HG02571 (cell line): ENCODE data around the gene CASP3.
"Not testable (repeated sequence)": the region's sequence is repeated elsewhere in the genome, so short reads cannot be mapped to it uniquely, and the experiment has no call there.

ENCODE experiments used
- ATAC-seq: cut with Tn5 transposase; IDR thresholded peaks from one replicate; pipeline ENCODE4 v1.9.1; 2021; ENCODE audit warnings: mild to moderate bottlenecking, moderate library complexity; ENCODE audit not compliant: unreplicated experiment

The CASP3 gene

DNA sequence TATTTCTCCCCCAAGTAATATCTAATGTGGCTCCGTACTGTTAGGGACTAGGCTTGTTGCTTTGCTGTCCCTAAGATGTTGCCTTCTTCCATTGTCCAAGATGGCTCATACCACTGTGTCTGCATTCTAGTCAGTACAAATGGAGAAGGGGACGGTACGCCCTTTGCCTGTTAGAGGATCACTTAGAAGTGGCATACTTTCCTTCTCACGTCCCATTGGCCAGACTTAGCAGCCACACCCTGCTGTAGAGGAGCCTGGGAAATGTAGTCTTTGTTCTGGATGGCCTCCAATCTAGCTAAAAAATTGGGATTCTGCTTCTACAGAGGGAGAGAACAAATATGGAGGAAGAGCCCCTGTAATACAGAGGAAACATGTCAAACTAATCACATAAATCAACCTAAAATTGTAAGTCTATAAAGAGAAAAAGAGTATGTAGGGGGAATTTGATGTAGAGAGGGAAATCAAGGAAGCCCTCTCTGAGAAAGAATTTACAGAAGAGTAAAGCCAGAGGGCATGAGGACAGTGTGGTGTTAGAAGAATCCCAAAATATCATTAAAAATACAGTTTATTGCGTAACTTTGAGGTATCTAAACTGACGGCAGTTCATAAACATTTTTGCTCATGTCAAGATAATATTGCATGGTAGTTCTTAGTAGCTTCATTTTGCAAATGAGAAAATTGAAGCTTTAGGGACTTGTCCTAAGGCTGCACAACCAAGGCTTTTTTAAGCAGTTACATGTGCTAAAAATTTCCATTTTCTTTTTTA is 15.4 kb upstream of the CASP3 start:
- no peak for ATAC-seq

DNA sequence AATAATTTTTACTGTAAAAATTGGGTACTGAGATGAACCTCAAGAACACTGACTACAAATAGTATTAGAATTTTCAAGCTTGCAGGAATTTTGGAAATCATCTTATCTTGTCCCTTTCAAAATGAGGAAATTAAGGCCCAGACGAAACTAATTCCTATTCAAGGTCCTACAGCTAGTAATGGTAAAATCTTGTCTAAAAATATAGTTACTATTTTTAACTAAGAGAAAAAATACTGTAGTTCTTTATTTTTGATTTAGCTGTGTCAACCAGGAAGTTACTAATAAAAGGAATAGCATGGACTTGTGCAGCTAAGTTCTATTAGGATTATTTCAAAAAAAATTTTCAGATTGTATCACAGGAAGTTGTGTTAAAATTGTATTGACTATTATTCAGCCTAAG is 13.0 kb upstream of the CASP3 start:
- ATAC-seq: no peak

DNA sequence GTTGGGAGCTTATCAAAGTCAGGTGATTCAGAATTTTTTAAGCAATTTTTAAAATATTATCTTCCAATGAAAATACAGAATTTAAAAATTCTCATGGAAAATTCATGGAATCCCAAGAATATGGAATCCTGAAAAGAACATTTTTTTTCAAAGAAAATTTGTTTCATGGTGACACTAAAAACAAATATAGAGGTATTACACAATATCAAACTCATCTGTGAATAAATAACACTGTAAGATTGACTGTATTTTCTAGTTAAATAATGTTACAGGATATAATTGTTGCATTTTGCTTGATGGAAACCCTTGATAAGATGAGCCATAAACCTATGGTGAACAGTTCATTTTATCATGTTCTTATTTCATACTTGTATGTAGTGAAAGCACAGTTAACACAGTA is 11.7 kb upstream of the CASP3 start:
- ATAC-seq: no peak

DNA sequence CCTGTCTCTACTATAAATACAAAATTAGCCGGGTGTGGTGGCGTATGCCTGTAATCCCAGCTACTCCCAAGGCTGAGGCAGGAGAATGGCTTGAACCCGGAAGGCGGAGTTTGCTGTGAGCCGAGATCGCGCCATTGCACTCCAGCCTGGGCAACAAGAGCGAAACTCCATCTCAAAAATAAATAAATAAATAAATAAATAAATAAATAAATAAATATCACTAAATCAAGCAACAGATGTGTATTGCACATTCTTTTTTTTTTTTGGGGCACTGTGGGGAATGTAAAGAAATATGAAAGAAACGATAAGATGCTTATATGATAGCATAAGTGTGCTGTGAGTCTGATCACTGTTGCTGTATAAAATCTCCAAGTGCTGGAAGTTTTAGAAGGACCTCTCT is 8.6 kb upstream of the CASP3 start:
- not testable (repeated sequence) for ATAC-seq

DNA sequence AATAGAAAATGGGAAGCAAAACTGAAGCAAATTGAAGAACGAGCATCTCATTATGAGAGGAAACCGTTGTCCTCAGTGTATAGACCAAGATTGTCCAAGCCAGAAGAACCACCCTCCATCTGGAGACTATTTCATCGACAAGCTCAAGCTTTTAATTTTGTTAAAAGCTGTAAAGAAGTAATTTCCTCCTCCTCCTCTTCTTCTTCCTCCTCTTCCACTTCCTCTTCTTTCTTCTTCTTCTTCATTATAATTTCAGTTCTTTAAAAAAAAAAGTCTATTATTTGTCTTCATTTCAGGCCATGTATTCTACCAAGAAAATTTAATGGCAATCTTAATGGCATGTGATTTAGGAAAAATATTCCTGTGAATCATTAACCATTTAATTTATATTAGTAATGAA is 7.9 kb upstream of the CASP3 start:
- ATAC-seq: no peak

DNA sequence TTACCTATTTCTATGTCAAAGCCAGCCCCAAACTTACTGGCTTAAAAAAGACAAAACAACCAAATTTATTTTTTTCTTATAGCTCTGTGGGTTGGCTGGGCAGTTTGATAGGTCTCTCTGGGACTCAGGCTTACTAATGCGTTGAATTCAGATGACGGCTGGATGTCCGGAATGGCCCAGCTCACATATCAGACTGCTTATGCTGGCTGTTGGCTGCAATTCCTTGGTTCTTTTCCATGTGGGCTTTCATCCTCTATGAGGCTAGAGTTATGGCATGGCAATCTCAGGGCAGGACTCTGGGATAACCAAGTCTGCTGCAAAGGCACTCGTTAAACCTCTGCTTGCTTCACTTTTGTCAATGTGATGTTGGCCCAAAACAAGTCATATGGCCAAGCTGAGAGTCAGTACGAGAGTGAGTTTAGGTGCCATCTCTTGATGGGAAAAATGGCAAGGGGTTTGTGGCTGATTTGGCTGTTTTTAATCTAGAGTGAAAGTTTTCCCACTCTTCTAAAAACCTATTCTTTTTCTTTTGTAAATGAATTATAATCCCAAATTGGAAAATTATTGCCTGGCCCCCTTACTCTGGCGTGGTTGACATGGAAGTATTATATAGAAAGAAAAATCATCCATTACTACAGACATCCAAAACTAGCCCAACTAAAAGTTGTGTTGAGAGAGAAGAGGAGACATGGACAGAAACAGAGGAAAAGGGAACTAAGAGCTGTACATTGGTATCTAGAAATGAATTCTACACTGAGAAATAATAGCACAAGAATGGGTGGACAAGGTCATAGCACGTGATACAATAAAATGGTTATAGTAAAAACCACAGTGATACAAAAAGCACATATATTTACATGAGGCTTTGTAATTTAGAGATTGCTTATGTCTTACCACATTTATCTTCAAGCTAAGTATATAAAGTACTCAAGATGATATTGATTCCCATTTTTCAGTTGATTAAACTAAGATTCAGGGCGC is 6.9 kb upstream of the CASP3 start:
- ATAC-seq: no peak

DNA sequence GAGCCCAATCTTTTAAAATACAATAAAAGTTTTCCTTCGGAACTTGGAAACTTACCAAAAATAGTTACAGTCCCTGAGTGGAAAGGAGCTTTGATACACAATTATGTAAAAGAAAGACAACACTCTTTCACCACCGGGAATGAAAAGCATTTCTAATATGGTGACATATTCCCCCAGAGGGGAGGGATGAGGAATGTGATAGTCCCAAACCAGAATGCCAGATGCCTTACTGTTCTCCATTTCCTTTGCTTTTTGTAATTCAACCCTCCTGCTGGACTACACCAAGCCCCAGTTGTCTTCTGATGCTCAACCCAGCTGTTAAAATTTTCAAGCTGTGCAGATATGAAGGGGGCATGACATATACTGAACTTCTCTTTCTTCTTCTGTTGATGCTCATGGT is 4.4 kb upstream of the CASP3 start:
- ATAC-seq: no peak

DNA sequence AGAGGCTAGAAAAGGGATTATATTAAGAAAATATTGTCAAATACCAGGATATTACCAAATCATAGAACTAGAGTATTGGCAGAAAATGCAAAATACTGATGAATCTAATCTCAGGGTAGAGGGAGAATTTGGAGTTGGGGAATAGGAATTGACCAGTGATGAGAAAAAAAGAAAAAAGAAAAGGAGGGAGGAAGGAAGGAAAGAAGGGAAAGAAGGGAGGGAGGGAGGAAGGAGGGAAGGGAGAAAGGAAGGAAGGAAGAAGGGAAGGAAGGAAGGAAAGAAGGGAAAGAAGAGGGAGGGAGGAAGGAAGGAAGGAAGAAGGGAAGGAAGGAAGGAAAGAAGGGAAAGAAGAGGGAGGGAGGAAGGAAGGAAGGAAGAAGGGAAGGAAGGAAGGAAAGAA is 3.4 kb upstream of the CASP3 start:
- ATAC-seq: not testable (repeated sequence)

DNA sequence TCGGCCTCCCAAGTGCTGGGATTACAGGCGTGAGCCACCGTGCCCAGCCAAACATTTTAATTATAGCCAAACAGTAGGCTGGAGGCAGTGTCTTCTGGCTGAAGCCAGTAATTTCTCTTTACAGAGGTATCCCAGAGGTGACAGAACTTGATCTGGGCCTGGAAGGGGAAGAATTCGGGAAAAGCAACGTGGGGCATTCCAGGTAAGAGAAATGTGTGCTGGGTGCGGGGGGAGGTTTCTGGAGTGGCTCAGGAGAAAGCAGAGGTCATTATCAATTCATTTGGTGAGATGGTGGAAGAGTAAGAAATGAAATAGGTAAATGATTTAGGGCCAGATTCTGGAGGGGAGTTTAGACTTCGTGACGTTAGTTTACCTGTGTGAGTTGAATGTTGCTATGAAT is 2.7 kb upstream of the CASP3 start:
- no peak for ATAC-seq

DNA sequence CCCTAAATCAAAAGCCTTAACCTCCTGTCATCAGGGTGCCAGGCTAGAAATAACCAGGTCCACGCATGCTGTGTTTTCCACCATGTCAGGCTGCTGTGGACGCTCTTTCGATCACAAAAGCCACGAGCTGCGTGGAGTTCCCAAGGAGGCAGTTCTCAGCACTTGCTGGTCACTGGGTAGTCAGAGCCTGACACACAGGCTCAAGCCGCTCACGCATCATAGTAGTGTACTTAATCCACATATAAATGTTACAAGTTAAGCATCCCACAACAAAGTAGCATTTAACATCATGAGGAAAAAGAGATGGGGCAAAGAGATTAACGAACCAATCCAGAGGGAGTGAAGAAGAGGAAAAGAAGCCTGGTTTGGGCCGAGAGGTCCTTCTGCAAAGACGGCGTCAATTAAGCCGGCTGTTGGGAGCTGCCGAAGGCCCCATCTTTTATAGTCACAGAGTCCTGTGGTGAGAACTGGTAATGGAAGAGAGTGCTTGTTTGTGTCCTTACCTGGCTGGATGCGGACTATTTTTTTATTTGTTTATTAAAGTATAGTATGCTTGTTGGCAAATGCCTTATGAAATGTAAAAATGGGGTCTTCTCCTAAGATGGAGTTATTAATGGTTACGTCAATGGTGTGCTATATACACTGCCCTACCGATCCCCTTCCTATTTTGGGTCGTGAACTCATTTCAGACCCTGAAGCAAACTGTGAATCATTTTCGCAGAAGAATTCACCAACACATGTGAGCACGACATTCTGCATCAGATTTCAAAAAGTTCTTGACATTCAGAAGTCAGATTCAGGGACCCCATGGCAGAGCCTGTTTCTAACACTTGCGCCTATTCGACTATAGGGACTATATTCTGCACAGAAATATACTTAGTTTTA is 966 bp upstream of the CASP3 start:
- ATAC-seq: peak; percentile 9

DNA sequence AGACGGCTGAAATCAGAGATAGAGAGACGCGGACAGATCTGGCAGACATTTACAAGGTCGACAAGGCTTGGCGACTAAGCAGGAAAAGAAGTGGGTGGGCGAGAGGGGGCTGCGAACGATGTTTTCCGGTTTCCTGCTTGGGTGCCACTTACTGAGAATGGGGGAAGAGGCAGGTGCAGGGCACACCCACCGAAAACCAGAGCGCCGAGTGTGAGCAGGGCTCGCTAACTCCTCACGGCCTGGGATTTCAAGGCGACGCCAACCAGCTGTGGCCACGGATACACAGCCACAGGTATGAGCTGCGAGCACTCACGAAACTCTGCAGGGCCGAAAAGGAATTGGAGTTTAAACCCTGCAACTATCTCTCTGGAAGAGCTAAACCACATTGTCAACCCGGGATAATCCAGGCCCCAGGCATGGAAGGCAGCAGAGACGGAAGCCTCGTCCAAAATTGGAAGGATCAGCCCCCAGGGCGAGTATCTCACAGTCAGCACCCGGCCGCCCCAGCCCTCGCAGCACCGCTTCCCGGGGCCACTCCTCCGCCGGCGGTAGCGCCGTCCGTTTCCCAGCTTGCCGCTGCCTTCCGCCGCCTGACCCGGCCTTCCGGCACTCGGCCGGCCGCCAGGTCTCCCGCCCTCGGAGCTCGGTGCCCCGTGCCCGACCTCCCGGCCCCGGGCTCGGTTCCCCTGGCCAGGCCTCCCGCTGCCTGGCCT is 778 bp downstream of the CASP3 start:
- ATAC-seq: peak; percentile 27

DNA sequence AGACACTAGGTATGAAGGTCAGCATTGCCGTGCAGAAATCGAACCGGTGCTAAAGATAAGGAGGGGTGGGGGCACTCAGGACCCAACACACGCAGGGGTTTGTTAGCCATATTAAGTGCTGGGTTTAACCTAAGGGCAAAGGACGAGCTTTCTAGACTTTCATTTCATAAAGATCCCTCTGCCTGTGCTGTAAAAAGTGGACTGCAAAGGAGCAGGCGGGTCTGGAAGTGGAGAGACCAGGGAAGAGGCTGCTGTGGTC is 1.3 kb downstream of the CASP3 start:
- ATAC-seq: no peak

DNA sequence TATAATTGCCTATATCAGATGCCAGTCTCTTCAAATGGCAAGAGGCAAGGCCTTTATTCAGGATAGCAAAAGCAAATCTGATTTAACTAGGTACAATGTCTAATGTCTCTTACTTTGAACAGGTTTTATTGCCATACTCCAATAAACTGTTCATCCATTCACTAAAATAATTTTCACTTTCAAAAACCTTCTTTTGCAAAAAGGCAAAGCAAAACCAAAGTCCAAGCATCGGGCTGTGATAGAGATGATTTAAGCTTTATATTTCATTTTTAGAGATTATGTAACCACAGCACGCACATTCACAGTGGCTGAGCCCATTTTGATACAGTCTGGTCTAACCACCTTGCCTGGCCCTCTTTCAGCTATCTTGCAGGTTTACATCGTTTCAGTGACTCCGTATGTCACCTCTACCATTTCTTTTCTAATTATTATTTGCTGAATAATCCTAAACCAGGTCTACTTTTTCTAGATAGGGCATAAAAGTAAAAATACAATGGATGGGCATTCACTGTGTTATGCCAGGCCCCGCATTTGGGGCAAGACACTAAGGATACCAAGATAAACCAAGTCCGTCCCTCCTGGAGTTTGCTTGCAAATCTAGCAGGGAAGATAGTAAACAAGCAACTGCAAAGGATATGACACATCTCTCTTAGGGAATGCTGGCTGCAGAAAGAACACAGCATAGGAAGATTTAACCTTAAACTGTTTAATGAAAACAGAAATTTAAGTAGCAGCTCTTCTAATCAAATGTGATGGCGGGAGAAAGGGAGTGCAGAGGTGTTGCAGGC is 1.8 kb downstream of the CASP3 start:
- ATAC-seq: no peak

DNA sequence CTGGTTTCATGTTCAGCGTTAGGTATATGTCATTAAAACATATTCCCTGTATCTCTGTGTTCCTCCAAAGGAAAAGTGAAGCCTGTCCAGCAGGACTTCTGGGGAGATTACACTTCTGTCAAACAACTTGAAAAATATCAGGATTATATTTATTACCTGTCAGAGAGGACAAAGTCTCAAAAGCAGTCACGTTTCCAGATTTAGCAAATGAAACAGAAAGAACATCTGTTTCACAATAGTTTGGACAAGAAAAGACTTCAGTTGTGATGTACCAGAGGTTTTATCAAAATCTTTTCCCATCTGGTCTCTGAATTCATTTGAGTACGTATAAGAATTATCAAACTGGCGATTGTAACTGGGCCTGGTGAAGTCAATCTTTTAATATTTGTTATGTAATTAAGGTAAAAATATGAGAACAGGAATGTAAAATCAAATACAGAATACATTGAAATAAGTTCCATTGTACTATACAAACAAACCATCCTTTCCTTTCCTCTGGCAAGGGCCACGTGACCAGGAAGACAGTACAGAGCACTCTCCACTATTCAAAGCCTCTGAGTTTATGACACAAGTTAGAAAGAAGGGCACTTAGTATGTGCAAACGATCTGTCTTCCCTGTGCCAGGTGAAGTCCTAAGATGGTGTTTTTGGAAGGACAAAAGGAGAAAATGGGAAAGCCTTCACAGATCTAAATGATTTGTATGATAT is 3.2 kb downstream of the CASP3 start:
- no peak for ATAC-seq

DNA sequence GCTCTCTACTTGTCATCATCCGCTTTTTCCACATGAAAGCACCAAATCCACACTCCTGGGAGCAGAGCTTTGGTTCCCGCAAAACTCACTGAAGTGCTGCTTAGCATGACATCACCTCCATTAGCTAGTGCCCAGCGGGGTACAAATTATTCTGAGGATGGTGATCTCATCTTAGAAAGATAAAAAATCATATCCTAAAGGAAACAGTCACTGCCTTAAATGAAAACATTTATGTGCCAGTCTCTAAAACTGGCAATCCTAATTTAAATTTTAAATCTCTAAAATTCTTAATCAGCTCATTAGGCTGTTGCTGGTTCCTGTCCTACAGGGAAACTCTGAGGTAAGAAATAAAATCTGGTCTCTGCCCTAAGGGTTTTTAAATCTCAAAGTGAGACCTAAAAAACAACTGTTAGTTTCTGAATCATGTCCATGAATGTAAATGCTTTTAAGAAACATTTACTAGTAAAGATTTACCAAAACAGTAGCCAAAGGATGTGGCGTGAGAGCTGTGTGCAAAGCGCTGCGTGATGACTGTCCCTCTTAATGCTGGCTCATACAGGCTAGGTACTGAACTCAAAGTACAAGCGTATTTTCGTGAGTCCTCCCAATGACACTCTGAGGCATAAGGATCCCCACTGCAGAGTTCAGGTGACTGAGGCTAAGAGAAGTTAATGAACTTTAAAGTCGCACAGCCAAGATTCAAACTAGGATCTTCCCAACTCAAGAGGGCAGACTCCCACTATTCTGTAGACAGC is 4.5 kb downstream of the CASP3 start:
- no peak for ATAC-seq

DNA sequence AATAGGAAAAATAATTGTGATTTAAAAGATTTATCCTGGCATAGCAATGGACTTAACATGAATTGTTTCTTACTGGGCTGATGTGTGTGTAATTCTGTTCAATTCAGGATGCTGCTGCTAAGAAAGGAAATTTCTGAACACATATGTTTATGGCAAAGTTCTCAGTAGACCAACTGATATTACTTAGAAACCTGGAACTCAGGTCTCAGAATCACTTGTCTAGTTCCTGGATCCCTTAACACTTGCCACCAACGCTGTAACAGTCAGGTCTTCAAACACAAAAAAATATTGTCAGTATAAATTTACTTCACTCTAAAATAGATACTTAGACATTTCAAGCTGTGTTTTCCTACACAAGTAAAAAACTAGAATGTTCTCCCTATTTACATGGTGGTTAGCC is 5.5 kb downstream of the CASP3 start:
- no peak for ATAC-seq

DNA sequence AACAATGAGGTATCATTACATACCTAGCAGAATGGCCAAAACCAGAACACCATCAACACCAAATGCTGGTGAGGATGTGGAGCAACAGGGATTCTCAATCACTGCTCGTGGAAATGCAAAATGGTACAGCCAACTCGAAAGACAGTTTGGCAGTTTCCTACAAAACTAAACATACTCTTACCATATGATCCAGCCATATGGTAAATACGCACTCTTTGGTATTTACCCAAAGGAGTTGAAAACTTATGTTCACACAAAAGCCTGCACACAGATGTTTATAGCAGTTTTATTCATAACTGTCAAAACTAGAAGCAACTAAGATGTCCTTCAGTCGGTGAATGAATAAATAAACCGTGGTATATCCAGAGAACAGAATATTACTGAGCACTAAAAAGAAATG is 7.8 kb downstream of the CASP3 start:
- no peak for ATAC-seq

DNA sequence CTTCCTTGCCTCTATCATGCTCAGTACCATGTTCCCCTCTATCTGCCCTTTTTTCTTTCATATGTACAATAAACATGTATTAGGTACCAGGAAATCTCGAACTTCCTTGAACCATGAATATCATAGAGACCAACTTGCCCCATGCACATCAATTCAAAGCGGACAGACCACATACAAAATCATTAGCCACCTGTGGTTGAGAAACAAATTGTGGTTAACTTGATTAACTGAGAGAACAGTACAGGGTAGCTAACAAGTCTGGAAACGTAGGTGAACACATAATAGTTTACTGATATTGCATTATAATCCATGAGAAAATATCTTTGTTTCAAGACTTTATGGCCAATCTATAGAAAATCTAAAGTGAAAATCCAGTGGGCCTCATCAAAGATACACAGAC is 8.2 kb downstream of the CASP3 start:
- no peak for ATAC-seq

DNA sequence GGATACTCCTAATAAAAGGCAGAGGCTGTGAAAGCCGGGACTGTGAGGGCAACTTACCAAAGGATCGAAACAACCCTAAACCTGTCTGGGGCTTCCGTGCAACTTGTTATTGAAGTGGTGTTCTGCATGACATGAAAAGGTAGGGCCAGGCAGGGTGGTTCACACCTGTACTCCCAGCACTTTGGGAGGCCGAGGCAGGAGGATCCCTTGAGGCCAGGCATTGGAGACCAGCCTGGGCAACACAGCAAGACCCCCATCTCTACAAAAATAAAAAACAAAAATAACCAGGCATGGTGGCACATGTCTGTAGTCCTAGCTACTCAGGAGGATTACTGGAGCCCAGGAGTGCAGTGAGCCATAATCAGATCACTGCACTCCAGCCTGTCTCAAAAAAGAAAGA is 12.3 kb downstream of the CASP3 start:
- ATAC-seq: no peak
